HG03378 (cell line): ENCODE data around the gene SCNN1G.

Experiments used
- ATAC-seq: cut with Tn5 transposase; IDR thresholded peaks from one replicate; pipeline ENCODE4 v1.9.1; 2021; ENCODE audit warnings: mild to moderate bottlenecking, moderate library complexity; ENCODE audit not compliant: unreplicated experiment

SCNN1G gene

GRCh38 chr16:23149993-23150364 is 32.6 kb upstream of the SCNN1G start:
- ATAC-seq, result no peak

- ATAC-seq, result no peak
These were observed 30.0 kb upstream of the SCNN1G start for GRCh38 chr16:23152386-23153178.

GRCh38 chr16:23155445-23156049 is 27.0 kb upstream of the SCNN1G start:
- ATAC-seq, result no peak

GRCh38 chr16:23156110-23156509 is 26.4 kb upstream of the SCNN1G start:
- no peak for ATAC-seq

- no peak for ATAC-seq
These were observed 25.5 kb upstream of the SCNN1G start for GRCh38 chr16:23156946-23157460.

GRCh38 chr16:23158114-23158513 is 24.4 kb upstream of the SCNN1G start:
- no peak for ATAC-seq

- no peak for ATAC-seq
These were observed 22.5 kb upstream of the SCNN1G start for GRCh38 chr16:23160082-23160481.

- ATAC-seq, result no peak
These were observed 22.0 kb upstream of the SCNN1G start for GRCh38 chr16:23160574-23160973.

GRCh38 chr16:23163921-23164320 is 18.6 kb upstream of the SCNN1G start:
- ATAC-seq, result no peak

GRCh38 chr16:23164736-23165135 is 17.8 kb upstream of the SCNN1G start:
- no peak for ATAC-seq

- no peak for ATAC-seq
These were observed 10.0 kb upstream of the SCNN1G start for GRCh38 chr16:23172583-23172982.

- no peak for ATAC-seq
These were observed 9.6 kb upstream of the SCNN1G start for GRCh38 chr16:23172994-23173393.

- ATAC-seq, result no peak
These were observed 7.9 kb upstream of the SCNN1G start for GRCh38 chr16:23174622-23175021.

- ATAC-seq, result no peak
These were observed 6.9 kb upstream of the SCNN1G start for GRCh38 chr16:23175651-23176050.

GRCh38 chr16:23181506-23181905 is 1.0 kb upstream of the SCNN1G start:
- no peak for ATAC-seq

GRCh38 chr16:23182206-23182678 is 303 bp upstream of the SCNN1G start:
- ATAC-seq, result no peak

- ATAC-seq, result no peak
These were observed 958 bp downstream of the SCNN1G start for GRCh38 chr16:23183543-23183862.

- no peak for ATAC-seq
These were observed 3.1 kb downstream of the SCNN1G start for GRCh38 chr16:23185656-23186055.

- no peak for ATAC-seq
These were observed 3.6 kb downstream of the SCNN1G start for GRCh38 chr16:23186171-23186570.

GRCh38 chr16:23187341-23187740 is 4.8 kb downstream of the SCNN1G start:
- ATAC-seq, result no peak

GRCh38 chr16:23188911-23189310 is 6.4 kb downstream of the SCNN1G start:
- ATAC-seq, result no peak

GRCh38 chr16:23194497-23195221 is 12.1 kb downstream of the SCNN1G start:
- ATAC-seq, result no peak
